Progenitor cell of endocrine pancreas (in vitro differentiated cells): ENCODE data around the gene PLXNB2. TPM values are rescaled to one million over a fixed set of nuclear protein-coding genes. Genes with fewer than 3 reads are reported as not detected.
"Not testable (repeated sequence)": the region's sequence is repeated elsewhere in the genome, so short reads cannot be mapped to it uniquely, and the experiment has no call there.

Experiments used
- DNase-seq: peaks from one replicate; pipeline ENCODE4 v3.0.0; 2021; ENCODE audit warnings: low spot score; ENCODE audit not compliant: unreplicated experiment
- H3K27ac Mint-ChIP-seq: 2 replicates; pipeline ENCODE4 v1.8.0; 2021; ENCODE audit warnings: mild to moderate bottlenecking, moderate library complexity, mixed read lengths
- H3K27me3 Mint-ChIP-seq: 2 replicates; pipeline ENCODE4 v1.8.0; 2021; ENCODE audit warnings: mixed read lengths
- H3K36me3 Mint-ChIP-seq: 2 replicates; pipeline ENCODE4 v1.8.0; 2022; ENCODE audit warnings: mixed read lengths; ENCODE audit not compliant: insufficient read depth
- H3K4me1 Mint-ChIP-seq: 2 replicates; pipeline ENCODE4 v1.8.0; 2021; ENCODE audit warnings: low read depth, mixed read lengths
- H3K4me3 Mint-ChIP-seq: 2 replicates; pipeline ENCODE4 v1.8.0; 2021; ENCODE audit warnings: low read depth, mild to moderate bottlenecking, moderate library complexity, mixed read lengths
- H3K9me3 Mint-ChIP-seq: 2 replicates; pipeline ENCODE4 v1.8.0; 2021; ENCODE audit warnings: low read depth, mixed read lengths
- total RNA-seq: library from RNA; stranded (reverse); gene quantifications from 2 replicates; pipeline ENCODE4 v1.2.1, GENCODE V29; 2021
- TF ChIP-seq, protein P1 (sequence below): fragments of 200-600 bp; sonication (generic); IDR thresholded peaks from one replicate; pipeline ENCODE4 v1.5.0; 2021; ENCODE audit warnings: antibody characterized with exemption, mild to moderate bottlenecking; ENCODE audit not compliant: unreplicated experiment

PLXNB2 gene
- total RNA-seq, 1 donor from 2014 or later: 182 TPM

DNA sequence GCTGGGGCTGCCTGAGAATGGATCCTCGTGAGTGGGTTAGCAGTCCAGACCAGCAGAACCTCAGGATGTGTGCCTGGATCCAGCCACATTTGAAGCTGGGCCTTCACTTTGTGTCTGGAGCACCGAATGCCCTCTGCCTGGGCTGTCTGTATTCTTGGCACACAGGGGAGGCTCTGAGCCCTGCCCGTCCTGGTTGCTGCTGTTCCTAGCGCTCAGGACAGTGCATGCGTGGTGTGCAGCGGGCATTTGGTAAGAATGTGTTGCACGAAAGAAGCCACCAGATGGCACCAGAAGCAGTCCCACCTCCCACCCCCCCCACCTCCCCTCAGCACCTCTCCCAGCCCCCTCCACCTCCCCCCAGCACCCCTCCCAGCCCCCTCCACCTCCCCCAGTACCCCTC lies 33.1 kb downstream of the PLXNB2 start:
- Mint-ChIP-seq H3K27ac (no peak overlapping the region), H3K27me3 (peaks cover 13% of the 10 kb centered on the region), H3K36me3 (peaks cover 8% of the 10 kb centered on the region), H3K4me3 (no peak overlapping the region), H3K9me3 (no peaks in the 10 kb centered on the region), H3K4me1 (no peaks in the 10 kb centered on the region)
- DNase-seq: no peak
- TF ChIP-seq, protein P1, sequence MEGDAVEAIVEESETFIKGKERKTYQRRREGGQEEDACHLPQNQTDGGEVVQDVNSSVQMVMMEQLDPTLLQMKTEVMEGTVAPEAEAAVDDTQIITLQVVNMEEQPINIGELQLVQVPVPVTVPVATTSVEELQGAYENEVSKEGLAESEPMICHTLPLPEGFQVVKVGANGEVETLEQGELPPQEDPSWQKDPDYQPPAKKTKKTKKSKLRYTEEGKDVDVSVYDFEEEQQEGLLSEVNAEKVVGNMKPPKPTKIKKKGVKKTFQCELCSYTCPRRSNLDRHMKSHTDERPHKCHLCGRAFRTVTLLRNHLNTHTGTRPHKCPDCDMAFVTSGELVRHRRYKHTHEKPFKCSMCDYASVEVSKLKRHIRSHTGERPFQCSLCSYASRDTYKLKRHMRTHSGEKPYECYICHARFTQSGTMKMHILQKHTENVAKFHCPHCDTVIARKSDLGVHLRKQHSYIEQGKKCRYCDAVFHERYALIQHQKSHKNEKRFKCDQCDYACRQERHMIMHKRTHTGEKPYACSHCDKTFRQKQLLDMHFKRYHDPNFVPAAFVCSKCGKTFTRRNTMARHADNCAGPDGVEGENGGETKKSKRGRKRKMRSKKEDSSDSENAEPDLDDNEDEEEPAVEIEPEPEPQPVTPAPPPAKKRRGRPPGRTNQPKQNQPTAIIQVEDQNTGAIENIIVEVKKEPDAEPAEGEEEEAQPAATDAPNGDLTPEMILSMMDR: peak; percentile 46

DNA sequence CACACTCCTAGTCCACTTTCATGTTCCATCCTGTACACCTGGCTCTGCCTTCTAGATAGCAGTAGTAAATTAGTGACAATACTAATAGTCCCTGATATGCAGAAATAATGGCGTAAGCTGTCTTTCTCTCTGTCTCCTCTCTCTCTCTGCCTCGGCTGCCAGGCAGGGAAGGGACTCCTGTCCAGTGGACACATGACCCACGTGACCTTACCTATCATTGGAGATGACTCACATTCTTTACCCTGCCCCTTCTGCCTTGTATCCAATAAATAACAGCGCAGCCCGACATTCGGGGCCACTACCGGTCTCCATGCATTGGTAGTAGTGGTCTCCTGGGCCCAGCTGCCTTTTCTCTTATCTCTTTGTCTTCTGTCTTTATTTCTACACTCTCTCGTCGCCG lies 33.7 kb downstream of the PLXNB2 start:
- H3K27ac Mint-ChIP-seq, H3K4me1 Mint-ChIP-seq, DNase-seq, H3K4me3 Mint-ChIP-seq, H3K36me3 Mint-ChIP-seq, H3K9me3 Mint-ChIP-seq: not testable (repeated sequence)
- H3K27me3 Mint-ChIP-seq: peaks cover 17% of the 10 kb centered on the region

DNA sequence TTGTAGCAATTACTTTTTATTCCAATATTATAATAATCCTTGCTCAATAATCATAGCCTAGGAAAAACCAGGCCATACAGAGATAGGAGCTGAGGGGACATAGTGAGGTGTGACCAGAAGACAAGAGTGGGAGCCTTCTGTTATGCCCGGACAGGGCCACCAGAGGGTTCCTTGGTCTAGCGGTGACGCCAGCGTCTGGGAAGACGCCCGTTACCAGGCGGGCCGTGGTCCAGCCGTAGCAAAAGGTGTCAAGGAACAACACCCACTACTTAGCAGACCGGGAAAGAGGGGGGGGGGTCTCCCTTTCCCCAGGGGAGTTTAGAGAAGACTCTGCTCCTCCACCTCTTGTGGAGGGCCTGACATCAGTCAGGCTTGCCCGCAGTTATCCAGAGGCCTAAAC lies 34.1 kb downstream of the PLXNB2 start:
- H3K4me1 Mint-ChIP-seq, DNase-seq, H3K9me3 Mint-ChIP-seq, H3K27ac Mint-ChIP-seq, H3K36me3 Mint-ChIP-seq, H3K4me3 Mint-ChIP-seq: not testable (repeated sequence)
- peaks cover 21% of the 10 kb centered on the region for H3K27me3 Mint-ChIP-seq
- TF ChIP-seq, protein P1: peak; percentile 13

DNA sequence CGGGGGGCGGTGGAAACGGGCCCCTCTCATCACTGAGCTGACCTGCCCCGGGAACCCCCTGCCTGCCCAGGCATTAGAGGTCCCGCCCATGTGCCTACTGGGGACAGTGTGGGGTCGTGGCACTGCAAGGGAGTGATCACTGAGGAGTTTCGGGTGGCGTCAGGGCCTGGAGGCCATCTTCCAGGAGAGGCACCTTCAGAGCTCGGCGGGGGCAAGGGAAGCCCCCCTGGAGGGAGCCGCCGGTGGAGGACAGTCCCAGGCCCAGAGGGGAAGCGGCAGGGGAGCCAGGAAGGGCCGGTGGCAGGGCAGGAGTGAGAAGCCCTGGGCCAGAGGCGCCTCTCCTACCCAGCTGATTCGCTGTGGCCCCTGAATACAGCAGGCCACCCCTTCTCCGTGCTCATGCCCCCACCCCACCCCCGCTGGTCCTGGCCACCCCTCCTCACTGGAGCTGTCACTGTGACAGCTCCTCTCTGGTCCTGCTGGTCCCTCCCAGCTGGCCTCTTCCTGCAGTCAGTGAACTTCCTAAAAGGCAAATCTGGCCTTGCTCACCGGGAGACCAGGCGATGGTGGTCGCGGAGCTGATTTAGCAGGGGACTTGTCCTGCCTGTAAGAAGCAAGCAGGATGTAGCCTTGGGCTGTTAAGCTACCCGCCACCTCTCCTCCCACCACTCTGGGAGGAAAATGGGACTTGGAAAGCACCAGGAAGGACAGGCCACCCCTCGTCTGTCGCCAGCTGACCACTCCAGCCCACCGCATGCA lies 35.2 kb downstream of the PLXNB2 start:
- H3K36me3 Mint-ChIP-seq: peaks cover 4% of the 10 kb centered on the region
- TF ChIP-seq, protein P1: no peak
- no peaks in the 10 kb centered on the region for H3K4me1 Mint-ChIP-seq
- H3K27ac Mint-ChIP-seq: no peak overlapping the region
- H3K4me3 Mint-ChIP-seq: no peak overlapping the region
- no peak for DNase-seq
- no peaks in the 10 kb centered on the region for H3K9me3 Mint-ChIP-seq
- peaks cover 26% of the 10 kb centered on the region for H3K27me3 Mint-ChIP-seq

DNA sequence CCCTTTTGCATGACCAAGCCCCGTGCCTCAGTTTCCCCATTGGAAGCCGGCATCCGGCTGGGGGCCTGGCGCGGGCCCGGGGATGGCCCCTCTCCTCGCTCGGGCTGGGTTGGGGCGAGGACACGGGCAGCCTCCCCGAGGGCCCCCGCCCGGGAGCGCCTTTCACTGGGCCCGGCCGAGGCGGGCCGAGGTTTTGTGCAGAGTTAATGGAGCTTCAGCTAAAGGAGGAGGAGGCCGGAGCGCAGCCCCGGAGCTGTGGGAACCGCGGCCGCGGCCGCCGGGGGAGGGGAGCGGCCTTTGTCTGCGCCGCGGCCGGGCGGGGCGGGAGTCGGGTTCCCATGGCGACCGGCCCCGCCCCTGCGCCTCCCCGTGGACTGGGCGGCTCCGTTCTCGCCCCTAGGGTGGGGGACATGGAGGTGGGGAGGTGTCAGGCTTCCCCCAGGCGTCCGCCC lies 35.9 kb downstream of the PLXNB2 start:
- no peak overlapping the region for H3K27ac Mint-ChIP-seq
- peaks cover 2% of the 10 kb centered on the region for H3K36me3 Mint-ChIP-seq
- H3K27me3 Mint-ChIP-seq: peaks cover 26% of the 10 kb centered on the region
- TF ChIP-seq, protein P1: peak; percentile 20
- no peaks in the 10 kb centered on the region for H3K9me3 Mint-ChIP-seq
- no peak for DNase-seq
- no peak overlapping the region for H3K4me3 Mint-ChIP-seq
- no peaks in the 10 kb centered on the region for H3K4me1 Mint-ChIP-seq
